Mucosa of descending colon (tissue), 3 donors: ENCODE measurements around the gene PIP5K1C. TPM values are rescaled to one million over a fixed set of nuclear protein-coding genes. Genes with fewer than 3 reads are reported as not detected.
A peak's percentile ranks its signal among the peaks of the same experiment; 100 is the strongest.

Source experiments
- ATAC-seq: fragments of 200-7000 bp; cut with Tn5 transposase; one replicate; pipeline ENCODE4 v1.9.1; 2020; ENCODE audit warnings: mild to moderate bottlenecking, moderate library complexity
- DNase-seq, 3 donors: peaks; one replicate each; pipeline ENCODE4 v3.0.0-alpha.2; 2020
- H3K36me3 ChIP-seq: fragments of 200-600 bp; one replicate; pipeline ENCODE4 v1.8.0; 2021; ENCODE audit warnings: low read depth, mild to moderate bottlenecking
- H3K4me1 ChIP-seq: fragments of 200-600 bp; one replicate; pipeline ENCODE4 v1.8.0; 2021; ENCODE audit warnings: low read depth, mild to moderate bottlenecking
- H3K4me3 ChIP-seq: fragments of 200-600 bp; one replicate; pipeline ENCODE4 v1.8.0; 2021; ENCODE audit warnings: mild to moderate bottlenecking
- H3K9me3 ChIP-seq: fragments of 200-600 bp; one replicate; pipeline ENCODE4 v1.8.0; 2021; ENCODE audit warnings: mild to moderate bottlenecking
- CTCF ChIP-seq: fragments of 200-600 bp; IDR thresholded peaks from one replicate; pipeline ENCODE4 v1.8.0; 2022; ENCODE audit warnings: antibody characterized with exemption, mild to moderate bottlenecking
- intact Hi-C, 2 donors: fragments of 100-400 bp; cut with DNase I in 1 of 2; cut with micrococcal nuclease in 1 of 2; formaldehyde crosslinking; loops; one replicate each; pipeline versions ENCODE4 v1.11.0 to v1.11.1; 2022; cut with DNase I, micrococcal nuclease
- total RNA-seq, 3 donors: library from RNA; stranded (reverse); fragmentation: NEBNext Ultra II Directional in 2 of 3; extraction: Animal tissue kit (Norgen Biotek cat#: 25700) in 2 of 3; gene quantifications; one replicate each; pipeline versions ENCODE4 v1.2.1 to v1.2.4, GENCODE V29; 2021 to 2023
- donor health status: DM: no; HTN: no; CAD: no; lungs with moderate emphysema.
- donor health status: DM: no; HTN: no; CAD: no.
- donor health status: DM: no; HTN: yes; CAD: no.

The PIP5K1C gene
- total RNA-seq, 3 donors from 2014 or later: 23.1 to 95.2 (median 23.2) TPM

GRCh38 chr19:3687393-3687773 is 12.9 kb downstream of the PIP5K1C start:
- H3K9me3 ChIP-seq: no peaks in the 10 kb centered on the region
- no peaks in the 10 kb centered on the region for H3K36me3 ChIP-seq
- DNase-seq (no peak), ATAC-seq (peak; percentile 14)
- TF ChIP-seq CTCF: no peak
- intact Hi-C loops: no loop called here
- peaks cover 9% of the 10 kb centered on the region for H3K4me1 ChIP-seq
- no peak overlapping the region for H3K4me3 ChIP-seq

GRCh38 chr19:3684817-3685410 is 15.4 kb downstream of the PIP5K1C start:
- no peak for TF ChIP-seq CTCF
- intact Hi-C loops: no loop called here
- DNase-seq (no peak), ATAC-seq (no peak)
- H3K4me3 ChIP-seq: no peak overlapping the region
- no peaks in the 10 kb centered on the region for H3K9me3 ChIP-seq
- H3K36me3 ChIP-seq: no peaks in the 10 kb centered on the region
- H3K4me1 ChIP-seq: peaks cover 9% of the 10 kb centered on the region

- Histone ChIP-seq H3K4me1 (peaks cover 9% of the 10 kb centered on the region), H3K9me3 (no peaks in the 10 kb centered on the region), H3K36me3 (no peaks in the 10 kb centered on the region), H3K4me3 (no peak overlapping the region)
- ATAC-seq (no peak), DNase-seq (no peak)
- intact Hi-C loops: no loop called here
- no peak for TF ChIP-seq CTCF
These were observed 16.0 kb downstream of the PIP5K1C start for GRCh38 chr19:3684054-3684816.

- intact Hi-C loops: no loop called here
- H3K9me3 ChIP-seq: no peaks in the 10 kb centered on the region
- no peak for TF ChIP-seq CTCF
- DNase-seq (no peak), ATAC-seq (no peak)
- H3K4me1 ChIP-seq: peaks cover 9% of the 10 kb centered on the region
- H3K36me3 ChIP-seq: no peaks in the 10 kb centered on the region
- H3K4me3 ChIP-seq: no peak overlapping the region
These were observed 16.7 kb downstream of the PIP5K1C start for GRCh38 chr19:3683405-3684053.

- no peaks in the 10 kb centered on the region for H3K9me3 ChIP-seq
- ATAC-seq (no peak), DNase-seq (no peak)
- H3K4me1 ChIP-seq: peaks cover 4% of the 10 kb centered on the region
- TF ChIP-seq CTCF: no peak
- H3K36me3 ChIP-seq: no peaks in the 10 kb centered on the region
- intact Hi-C loops: no loop called here
- H3K4me3 ChIP-seq: no peak overlapping the region
These were observed 17.4 kb downstream of the PIP5K1C start for GRCh38 chr19:3682741-3683404.
